Measurements from ENCODE around the gene LIN7C.
"Not testable (repeated sequence)": the region's sequence is repeated elsewhere in the genome, so short reads cannot be mapped to it uniquely, and the experiment has no call there.

Gene LIN7C

GRCh38 chr11:27524155-27524554 lies 17.6 kb upstream of the LIN7C start:
- ATAC-seq (ENCODE audit: low read depth) (peak; percentile 61; the same call in 2 of the 3 replicates), DNase-seq (ENCODE audit: low spot score) (no peak)
- Histone ChIP-seq H3K27me3 (ENCODE audit: insufficient read depth, poor library complexity, severe bottlenecking) (no peaks in the 10 kb centered on the region), H3K36me3 (ENCODE audit: low read depth) (no peaks in the 10 kb centered on the region), H3K4me1 (ENCODE audit: insufficient read depth, poor library complexity, severe bottlenecking) (no peaks in the 10 kb centered on the region), H3K9me3 (ENCODE audit: severe bottlenecking) (no peaks in the 10 kb centered on the region), H3K4me3 (ENCODE audit: severe bottlenecking) (no peak overlapping the region), H3K27ac (ENCODE audit: poor library complexity, severe bottlenecking) (no peak overlapping the region)
- peak; percentile 44 for TF ChIP-seq CTCF (IDR thresholded peaks at IDR 0.05; ENCODE audit: poor library complexity, severe bottlenecking)

- Histone ChIP-seq H3K36me3 (ENCODE audit: low read depth) (no peaks in the 10 kb centered on the region), H3K4me1 (ENCODE audit: insufficient read depth, poor library complexity, severe bottlenecking) (no peaks in the 10 kb centered on the region), H3K4me3 (ENCODE audit: severe bottlenecking) (no peak overlapping the region), H3K27ac (ENCODE audit: poor library complexity, severe bottlenecking) (no peak overlapping the region), H3K27me3 (ENCODE audit: insufficient read depth, poor library complexity, severe bottlenecking) (no peaks in the 10 kb centered on the region), H3K9me3 (ENCODE audit: severe bottlenecking) (no peaks in the 10 kb centered on the region)
- DNase-seq (ENCODE audit: low spot score) (no peak), ATAC-seq (ENCODE audit: low read depth) (no peak)
- TF ChIP-seq CTCF (IDR thresholded peaks at IDR 0.05; ENCODE audit: poor library complexity, severe bottlenecking) = no peak
Observed at GRCh38 chr11:27520226-27520625, 13.7 kb upstream of the LIN7C start.

- Histone ChIP-seq H3K9me3 (ENCODE audit: severe bottlenecking) (no peaks in the 10 kb centered on the region), H3K36me3 (ENCODE audit: low read depth) (no peaks in the 10 kb centered on the region), H3K27ac (ENCODE audit: poor library complexity, severe bottlenecking) (no peak overlapping the region), H3K27me3 (ENCODE audit: insufficient read depth, poor library complexity, severe bottlenecking) (no peaks in the 10 kb centered on the region), H3K4me1 (ENCODE audit: insufficient read depth, poor library complexity, severe bottlenecking) (no peaks in the 10 kb centered on the region), H3K4me3 (ENCODE audit: severe bottlenecking) (no peak overlapping the region)
- no peak for DNase-seq (ENCODE audit: low spot score)
- no peak for TF ChIP-seq CTCF (IDR thresholded peaks at IDR 0.05; ENCODE audit: poor library complexity, severe bottlenecking)
- no peak for ATAC-seq (ENCODE audit: low read depth)
Observed at GRCh38 chr11:27518518-27518917, 11.9 kb upstream of the LIN7C start.

GRCh38 chr11:27517490-27517889 lies 10.9 kb upstream of the LIN7C start:
- not testable (repeated sequence) for DNase-seq (ENCODE audit: low spot score); H3K9me3 ChIP-seq (ENCODE audit: severe bottlenecking); H3K4me1 ChIP-seq (ENCODE audit: insufficient read depth, poor library complexity, severe bottlenecking); H3K36me3 ChIP-seq (ENCODE audit: low read depth); H3K27ac ChIP-seq (ENCODE audit: poor library complexity, severe bottlenecking); H3K4me3 ChIP-seq (ENCODE audit: severe bottlenecking); ATAC-seq (ENCODE audit: low read depth); H3K27me3 ChIP-seq (ENCODE audit: insufficient read depth, poor library complexity, severe bottlenecking)

- Histone ChIP-seq H3K4me3 (ENCODE audit: severe bottlenecking) (no peak overlapping the region), H3K27ac (ENCODE audit: poor library complexity, severe bottlenecking) (no peak overlapping the region), H3K36me3 (ENCODE audit: low read depth) (no peaks in the 10 kb centered on the region), H3K27me3 (ENCODE audit: insufficient read depth, poor library complexity, severe bottlenecking) (no peaks in the 10 kb centered on the region), H3K4me1 (ENCODE audit: insufficient read depth, poor library complexity, severe bottlenecking) (no peaks in the 10 kb centered on the region), H3K9me3 (ENCODE audit: severe bottlenecking) (no peaks in the 10 kb centered on the region)
- no peak for DNase-seq (ENCODE audit: low spot score)
- ATAC-seq (ENCODE audit: low read depth) = no peak
- TF ChIP-seq CTCF (IDR thresholded peaks at IDR 0.05; ENCODE audit: poor library complexity, severe bottlenecking) = no peak
Observed at GRCh38 chr11:27514558-27514957, 8.0 kb upstream of the LIN7C start.

Data from RWPE2 (cell line).